GM21381 (cell line): ENCODE measurements around the gene CREB5.

Experiments used
- ATAC-seq: cut with Tn5 transposase; IDR thresholded peaks from one replicate; pipeline ENCODE4 v1.9.1; 2021; ENCODE audit warnings: mild to moderate bottlenecking, moderate library complexity; ENCODE audit not compliant: unreplicated experiment

Gene CREB5

GRCh38 chr7:28627896-28628295 lies 215.6 kb downstream of the CREB5 start:
- no peak for ATAC-seq

- ATAC-seq: no peak
Measured at GRCh38 chr7:28629216-28629842, 217.0 kb downstream of the CREB5 start.

DNA sequence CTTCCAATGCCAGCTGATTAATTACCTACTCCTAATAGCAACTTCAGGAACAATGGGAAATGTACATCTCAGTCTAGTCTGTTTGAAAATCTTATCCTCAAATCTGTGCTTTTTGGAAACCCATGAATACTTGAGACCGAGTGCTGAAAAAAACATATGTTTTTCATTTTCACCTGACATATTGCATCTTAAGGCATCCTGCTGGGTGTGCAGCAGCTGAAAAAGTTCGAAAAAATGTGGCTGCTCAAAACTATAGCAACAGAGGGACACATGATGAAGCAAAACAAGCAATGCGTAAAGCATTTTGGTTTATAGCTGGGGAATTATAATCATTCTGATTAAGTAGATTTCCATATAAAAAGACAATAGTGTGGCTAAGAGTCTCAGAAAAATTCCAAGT lies 218.0 kb downstream of the CREB5 start:
- no peak for ATAC-seq

GRCh38 chr7:28631995-28632394 lies 219.7 kb downstream of the CREB5 start:
- ATAC-seq: no peak

GRCh38 chr7:28638914-28639313 lies 226.6 kb downstream of the CREB5 start:
- ATAC-seq: no peak

DNA sequence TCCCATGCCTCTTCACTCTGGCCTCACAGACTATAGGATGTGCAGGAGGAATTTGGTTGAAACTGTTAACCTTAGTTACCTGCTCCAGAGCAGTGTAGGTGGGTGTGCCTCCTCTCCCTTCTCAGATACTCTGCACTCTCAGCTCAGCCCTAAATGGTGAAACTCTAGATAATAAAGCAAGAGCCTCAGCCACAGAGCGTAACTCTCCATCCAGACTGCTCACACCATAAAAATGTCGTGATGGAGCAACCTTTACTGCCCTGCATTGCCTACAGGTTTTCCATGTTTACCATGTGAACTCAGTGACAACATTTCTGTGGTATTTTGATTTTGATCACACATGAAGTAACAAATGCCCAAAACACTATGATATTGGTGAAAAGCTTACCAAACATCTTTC lies 227.7 kb downstream of the CREB5 start:
- ATAC-seq: no peak

DNA sequence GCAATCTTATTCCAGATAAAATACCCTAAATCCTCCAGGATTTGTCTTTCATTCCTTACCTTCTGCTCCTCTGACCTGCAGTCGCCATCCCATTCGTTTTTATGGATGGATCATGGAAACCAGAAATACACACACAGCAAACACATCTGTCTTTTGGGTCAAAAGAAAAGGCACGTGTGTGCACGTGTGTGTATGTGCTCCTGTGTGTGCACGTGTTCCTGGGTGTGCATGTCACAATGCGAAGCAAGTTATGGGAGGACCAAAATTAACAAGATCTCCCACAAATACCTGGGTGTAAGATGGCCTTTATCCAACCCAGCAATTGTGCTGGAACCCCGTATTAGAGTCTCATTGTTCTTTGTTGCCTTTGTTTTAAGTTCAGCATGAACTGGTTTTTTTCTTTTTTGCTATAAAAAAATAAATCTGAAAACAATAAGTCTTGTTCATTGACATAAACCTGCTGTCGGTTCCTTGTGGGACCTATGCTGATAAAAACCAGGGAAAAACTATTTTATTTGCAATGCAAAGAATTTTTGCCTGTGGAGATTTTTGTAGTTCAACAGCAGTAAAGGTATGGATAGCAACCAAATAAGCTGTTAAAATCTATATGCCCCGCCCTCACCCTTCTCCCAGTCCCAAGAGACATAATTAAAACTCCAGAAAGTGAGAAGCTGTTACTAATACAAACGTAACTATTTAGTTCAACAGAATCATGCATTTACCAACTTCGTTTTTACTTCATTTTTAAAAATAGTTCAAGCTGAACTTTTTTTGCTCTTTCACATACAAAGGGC lies 229.6 kb downstream of the CREB5 start:
- ATAC-seq: no peak

DNA sequence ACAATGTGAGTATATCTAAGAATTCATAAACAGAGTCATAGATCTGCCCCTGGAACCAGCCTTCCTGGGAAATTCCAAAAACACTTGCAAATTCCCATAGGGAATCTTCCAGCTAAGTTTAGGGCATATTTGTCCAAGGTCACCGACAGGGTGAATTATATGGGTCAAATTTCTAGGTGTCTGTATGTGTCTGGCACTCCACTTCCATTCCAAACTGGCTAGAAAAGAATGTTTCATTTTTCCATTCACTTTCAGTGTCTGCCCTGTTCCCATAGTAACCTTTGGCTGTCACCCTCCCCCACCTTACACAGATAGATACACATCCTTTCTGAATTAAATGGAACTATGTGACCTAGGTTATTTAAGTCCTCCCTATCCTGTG lies 230.9 kb downstream of the CREB5 start:
- ATAC-seq: no peak

- no peak for ATAC-seq
Measured at GRCh38 chr7:28643584-28644340, 231.4 kb downstream of the CREB5 start.

GRCh38 chr7:28645866-28646265 lies 233.5 kb downstream of the CREB5 start:
- ATAC-seq: no peak

DNA sequence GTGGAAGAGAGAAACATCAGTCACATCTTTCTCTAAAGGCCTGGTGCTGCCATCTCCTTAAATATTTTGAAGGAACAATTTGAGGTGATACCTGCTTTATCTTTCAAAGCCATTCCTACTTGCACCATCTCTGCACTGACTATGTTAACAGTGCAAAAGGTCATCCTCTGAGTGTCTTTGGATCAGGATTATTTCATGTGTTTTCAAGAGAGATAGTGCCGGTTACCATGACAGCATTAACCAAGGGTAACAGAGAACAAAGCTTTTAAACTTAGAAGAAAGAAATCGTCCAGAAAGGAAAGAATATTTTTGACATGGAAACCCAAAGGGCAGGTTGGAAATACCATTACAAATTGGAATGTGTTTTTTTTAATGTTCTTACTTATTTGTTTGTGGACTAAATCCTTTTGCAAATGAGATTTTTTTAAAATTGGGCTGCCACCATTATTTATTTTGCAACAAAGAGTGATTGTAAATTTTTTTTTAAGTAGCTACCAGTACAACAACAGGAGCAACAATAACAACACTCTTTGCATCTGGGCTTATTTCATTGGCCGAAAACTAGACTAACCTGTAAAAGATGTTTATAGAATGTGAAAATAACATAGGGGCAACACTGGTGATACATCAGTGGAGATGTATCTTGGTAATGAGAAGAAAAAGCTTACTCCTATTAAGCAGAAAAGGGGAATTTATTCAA lies 234.2 kb downstream of the CREB5 start:
- ATAC-seq: no peak

DNA sequence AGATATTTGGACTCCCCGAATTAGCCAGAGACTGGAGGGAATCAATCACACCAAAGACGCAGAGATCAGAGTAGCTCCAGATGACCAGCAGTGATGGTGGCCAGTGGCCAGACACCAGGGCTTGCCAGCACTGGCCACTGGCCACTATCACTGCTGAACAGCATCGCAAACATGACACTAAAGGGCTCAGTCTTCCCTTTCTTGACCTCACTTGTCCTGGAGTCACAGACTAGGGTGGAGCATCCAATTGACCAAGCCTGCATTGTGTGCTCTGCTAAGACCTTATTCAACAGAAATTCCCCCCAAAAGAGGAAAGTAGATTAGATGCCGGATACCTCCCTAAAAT lies 234.7 kb downstream of the CREB5 start:
- ATAC-seq: no peak

DNA sequence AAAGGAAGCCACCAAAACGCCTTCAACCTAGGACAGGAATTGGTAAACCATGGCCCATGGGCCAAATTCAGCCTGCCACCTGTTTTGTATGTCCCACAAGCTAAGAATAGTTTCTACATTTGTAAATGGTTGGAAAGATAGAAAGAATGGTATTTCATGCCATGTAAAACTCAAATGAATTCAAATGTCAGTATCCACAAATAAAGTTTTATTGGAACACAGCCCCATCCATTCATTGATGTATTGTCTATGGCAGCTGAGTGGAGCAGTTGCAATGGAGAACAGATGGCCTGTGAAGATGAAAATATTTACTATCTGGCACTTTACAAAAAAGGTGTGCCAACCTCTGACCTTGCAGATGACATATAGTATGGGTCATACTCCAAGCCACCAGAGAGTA lies 236.9 kb downstream of the CREB5 start:
- ATAC-seq: no peak

DNA sequence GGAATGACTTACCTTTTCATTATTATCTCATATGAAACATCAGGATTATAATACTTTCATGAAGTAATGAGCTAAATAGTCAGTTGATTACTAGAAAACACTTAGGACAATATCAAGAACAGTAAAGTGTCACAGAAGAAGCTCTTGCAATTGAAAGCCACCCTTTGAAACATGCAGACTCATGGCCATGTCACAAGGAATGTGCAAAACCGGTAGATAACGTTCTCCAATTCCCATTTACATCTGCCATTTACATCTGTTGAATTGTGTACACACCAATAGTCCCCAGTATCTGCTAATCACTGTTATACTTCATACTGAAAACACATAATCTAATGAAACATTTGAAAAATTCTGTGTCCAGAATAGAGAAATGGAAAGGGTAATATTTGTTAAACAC lies 237.5 kb downstream of the CREB5 start:
- ATAC-seq: no peak

GRCh38 chr7:28654110-28654509 lies 241.8 kb downstream of the CREB5 start:
- ATAC-seq: no peak

DNA sequence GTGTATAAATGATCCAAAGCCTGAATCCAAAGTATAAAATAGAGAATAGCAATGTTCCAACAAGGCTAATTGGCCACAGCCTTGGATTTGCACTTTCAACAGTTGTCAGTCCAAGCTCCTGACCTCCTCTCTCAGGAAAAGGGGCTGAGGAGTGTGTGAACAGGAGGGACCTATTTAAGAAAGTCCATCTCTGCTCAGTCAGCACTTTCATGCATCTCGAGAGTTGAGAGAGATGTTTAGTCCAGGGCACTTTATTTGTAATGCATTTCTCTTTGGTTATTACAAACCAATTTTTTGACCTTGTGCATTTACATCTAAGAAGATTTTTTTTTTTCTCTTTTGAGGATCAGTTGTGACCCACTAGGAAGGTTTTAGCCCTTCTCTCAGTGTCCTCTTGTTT lies 244.2 kb downstream of the CREB5 start:
- ATAC-seq: no peak

DNA sequence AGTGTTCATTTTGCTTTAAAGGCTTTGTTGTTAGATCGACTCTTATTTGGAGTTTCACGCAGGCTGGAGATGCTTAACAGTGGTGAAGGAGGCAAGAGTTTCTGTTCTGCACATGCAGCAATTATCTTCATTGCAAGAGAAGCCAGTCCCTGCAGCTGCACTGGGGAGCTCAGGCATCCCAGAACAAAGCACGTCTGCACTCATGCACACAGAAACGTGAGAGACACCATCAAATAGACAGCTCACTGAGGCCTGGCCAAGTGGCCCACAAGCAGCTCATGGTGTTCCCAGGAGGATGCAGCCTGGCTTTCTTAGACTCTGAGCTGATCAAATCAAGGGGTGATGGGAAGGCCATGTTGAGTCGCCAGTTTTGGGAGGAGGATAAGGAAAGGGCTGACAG lies 246.1 kb downstream of the CREB5 start:
- ATAC-seq: no peak

DNA sequence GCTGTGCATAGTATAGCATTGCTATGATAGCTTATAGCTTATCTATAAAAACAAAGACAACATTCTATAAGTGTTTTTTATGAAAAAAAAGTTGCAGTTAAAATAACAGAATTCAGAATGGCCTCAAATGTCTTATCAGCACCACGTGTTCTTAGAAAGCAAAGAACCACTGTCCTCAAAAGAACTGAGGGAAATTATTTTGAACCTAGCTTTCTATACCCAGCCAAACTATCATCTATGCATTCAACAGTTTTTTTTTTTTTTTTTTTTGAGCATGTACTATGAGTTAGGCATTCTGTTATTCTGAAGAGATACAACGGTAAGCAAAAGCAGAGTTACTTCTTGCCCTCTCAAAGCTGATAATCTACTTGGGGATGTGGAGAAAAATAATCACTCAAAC lies 247.8 kb downstream of the CREB5 start:
- ATAC-seq: no peak

DNA sequence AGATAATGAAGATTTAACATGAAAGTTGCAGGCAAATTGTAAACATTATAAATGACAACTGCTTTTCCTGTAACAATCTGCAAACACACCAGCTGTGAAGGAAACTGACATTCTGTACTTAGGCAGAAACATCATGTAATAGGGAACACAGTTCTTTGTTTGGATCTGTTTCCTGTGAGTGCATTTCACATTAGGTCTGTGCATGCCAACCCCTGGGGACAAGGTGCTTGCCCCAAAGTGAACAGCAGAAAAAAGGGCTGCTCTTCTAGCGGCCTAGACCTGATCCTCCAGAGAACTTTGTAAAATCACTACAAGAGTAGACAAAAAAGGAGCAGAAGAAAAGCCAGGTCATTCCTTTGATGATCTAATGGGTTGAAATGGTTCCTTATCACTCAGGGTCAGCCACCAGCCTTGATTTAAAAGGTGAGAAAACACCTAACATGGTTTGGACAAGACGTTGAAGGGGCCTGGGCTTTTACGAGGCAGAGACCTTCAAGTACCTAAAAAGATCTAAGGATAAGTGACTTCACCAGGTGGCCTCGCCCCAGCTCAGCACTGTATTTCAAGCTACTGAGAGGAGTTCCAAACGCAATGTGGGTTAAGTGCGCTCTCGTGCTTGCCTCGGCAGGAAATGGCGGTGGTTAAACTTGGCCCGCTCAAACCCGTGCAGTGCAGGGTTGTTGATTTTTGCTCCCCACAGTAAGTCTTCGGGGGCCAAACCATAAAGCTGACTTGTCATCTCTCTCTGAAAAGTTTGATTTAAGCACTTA lies 249.7 kb downstream of the CREB5 start:
- ATAC-seq: no peak

DNA sequence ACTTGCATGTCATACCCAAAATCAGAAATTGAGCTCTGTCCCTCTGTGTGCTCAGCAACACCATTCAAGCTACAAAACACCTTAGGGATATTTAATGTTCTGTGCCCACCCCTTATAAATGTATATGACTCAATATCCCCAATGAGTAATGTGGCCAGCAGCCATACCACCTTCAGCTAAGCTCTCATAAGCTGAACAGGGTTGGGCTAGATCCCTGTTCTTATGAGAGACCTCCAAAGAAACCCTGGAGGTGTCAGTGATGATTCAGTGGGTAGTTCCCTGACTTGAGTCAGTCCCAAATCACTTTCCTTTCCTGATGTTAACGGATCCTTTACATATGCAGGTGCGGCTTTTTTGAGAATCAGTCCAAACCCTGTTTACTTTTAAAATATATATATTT lies 253.8 kb downstream of the CREB5 start:
- ATAC-seq: no peak

- no peak for ATAC-seq
Measured at GRCh38 chr7:28668085-28668484, 255.8 kb downstream of the CREB5 start.
